GM19328 (cell line): ENCODE results near the gene TAF10.
A peak's percentile ranks its signal among the peaks of the same experiment; 100 is the strongest.

Source experiments
- ATAC-seq: cut with Tn5 transposase; IDR thresholded peaks from one replicate; pipeline ENCODE4 v1.9.1; 2021; ENCODE audit warnings: mild to moderate bottlenecking, moderate library complexity; ENCODE audit not compliant: unreplicated experiment

TAF10 gene

DNA sequence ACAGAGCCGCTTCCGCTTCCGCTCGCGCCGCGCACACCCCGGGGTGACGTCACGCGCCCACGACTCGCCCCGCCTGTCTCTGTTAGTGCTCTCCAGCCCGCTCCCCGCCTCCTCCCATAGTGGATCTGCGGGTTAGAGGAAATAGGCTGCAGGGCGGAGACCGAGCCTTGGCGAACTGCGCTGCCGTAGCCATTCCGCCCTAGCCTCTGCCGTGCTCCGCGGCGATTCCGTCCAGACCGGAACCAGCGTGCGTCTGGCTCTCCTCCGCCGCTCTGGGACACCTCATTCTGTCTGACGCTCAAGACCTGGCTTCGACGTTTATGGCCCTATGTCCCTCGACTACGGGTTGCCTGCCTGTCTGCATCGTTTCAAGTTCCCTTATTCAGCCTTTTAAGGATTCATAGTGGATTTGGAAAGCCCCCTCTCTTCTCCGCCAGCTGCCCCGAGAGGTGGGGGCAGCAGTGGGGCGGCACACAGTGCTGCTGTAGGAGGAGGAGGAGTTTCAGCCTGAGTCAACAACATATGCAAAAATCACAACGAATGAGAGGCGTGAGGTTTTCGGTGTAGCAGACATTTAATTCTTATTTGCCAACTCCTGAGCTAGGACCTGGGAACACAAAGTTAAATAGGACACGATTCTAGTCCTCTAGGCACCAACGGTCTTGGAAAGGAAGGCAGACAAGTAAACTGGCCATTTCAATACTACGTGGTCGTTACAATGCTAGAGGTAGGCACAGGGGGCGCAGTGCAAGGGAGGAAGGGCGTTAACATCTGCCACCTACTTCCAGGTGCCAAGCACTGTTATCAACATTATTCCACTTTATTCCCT, at the start of gene TAF10:
TAF10 (minus strand) TSS at position 4 of the 829 bp plus-strand sequence. CDS start 27 bp downstream, outside the sequence.
- peak; percentile 87 for ATAC-seq

DNA sequence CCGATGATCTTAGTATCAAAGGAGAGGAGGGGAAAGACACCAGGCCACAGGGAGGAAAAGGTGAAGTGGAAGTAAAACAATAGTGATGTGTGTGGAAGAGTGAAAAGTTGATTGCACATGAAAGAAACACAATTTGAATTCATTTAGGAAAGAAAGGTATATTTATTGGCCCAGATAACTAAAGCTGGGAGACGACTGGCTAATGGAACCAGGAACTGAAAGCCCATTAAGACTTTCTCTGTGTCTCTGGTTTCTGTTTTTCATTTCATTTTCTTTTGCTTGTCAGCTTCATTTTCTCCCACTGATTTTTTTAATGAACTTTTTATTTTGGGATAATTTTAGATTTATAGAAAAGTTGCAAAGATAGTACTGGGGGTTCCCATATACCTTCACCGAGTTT, 48.7 kb upstream of the TAF10 start:
- no peak for ATAC-seq

DNA sequence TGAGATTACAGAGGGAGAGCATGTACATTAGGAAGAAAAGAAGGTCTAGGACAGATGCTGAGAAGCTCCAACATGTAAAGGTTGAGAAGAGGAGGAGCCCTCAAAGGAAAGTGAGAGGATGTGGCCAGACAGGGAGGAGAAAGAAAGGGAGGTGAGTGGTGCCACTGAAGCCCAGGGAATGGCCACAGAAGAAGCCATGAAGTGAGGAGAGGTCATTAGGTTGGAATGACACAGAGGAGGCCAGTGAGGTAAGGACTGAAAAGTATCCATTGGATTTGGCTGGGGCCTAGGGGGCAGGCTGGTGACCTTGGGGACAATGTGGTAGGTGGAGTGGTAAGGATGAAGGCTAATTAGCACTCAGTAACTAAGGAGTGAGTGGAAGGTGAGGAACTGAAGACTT, 46.6 kb upstream of the TAF10 start:
- ATAC-seq, result no peak

DNA sequence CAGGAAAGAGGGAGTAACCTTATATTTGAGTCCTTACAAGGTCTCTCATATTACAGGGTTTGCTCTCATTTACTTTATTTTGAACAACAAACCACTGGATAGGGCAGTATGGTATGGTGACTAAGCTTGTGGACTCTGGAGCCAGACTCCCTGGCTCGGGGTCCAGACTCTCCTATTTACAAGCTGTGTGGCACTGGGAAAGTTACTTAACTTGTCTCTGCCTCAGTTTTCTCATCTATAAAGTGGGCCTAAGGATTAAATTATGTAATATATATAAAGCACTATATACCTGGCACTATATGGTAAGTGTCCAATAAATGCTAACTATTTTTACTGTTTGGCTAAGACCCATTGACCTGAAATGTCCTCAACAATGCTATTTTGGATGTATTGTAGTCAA, 45.3 kb upstream of the TAF10 start:
- ATAC-seq, result no peak

DNA sequence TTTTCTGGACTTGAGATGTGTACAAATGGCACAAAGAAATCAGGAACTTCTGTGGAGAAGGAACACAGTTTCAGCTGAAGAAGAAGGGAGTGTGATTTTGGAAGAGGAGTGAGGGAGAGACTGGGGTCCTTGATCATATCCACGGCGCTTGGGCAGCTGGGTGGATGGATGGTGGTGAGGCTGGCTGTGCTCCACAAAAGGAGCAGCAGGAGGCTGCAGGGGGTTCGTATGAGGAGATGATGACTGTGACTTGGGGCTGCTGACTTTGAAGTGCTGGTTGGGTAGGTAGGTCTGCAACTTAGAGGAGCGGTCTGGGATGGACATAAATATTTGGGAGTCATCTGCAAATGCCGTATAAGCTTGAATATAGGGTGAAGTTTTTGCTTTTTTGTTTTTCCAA, 44.9 kb upstream of the TAF10 start:
- no peak for ATAC-seq

DNA sequence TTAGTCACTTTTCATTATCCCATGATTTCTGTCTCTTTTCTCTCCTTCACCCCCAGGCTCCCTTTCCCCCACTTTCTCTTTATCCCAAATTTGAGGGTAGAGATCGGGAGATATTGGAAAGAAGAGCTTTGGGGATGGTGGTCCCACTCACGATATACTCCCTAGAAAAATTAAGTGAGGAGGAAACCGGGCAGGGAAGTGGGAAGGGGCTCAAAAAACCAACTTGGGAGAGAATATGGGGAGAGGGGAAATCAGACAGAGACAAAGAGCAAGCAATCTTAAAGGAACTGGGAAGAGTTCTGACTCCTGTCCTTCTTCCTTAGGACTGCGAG, 44.5 kb upstream of the TAF10 start:
- no peak for ATAC-seq

DNA sequence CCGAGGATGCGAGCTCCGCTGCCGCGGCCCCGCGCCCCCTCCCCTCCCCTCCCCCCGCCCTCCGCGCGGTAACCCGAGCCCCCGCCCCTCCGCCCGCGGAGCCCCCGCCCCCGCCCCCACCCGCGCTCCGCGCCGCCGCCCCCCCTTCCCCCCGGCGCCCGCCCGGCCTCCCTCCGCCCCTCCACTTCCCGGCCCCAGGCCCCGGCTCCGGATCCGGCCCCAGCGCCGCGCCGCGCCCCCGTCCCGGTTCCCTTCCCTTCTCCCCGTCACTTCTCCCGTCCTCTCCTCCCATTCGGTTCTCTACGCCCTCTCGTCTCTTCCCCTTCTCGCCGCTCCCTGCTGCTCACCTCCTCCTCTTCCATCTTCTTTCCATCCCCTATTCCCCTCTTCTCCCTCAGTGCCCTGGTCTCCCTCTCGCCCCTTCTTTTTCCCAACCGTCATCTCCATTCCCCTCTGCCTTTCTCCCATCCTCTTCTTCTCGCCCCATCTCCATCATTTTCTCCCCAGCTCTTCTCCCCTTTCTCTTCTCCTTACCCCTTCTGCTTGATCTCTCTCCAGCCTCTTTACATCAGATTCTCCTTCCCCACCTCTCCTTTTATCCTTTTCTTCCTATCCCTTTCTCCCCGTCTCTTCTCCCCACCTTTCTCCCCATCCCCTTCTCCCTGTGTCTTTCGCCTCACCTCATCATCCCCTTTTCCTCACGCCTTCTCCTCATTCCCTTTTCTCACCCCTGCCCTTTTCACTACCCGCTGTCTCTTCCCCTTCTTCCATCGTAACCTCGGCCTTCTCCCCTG, 44.0 kb upstream of the TAF10 start, which contains the start of gene DCHS1:
DCHS1 (minus strand) TSS at position 20 of the 794 bp plus-strand sequence. CDS start 14,196 bp downstream, outside the sequence.
- no peak for ATAC-seq

DNA sequence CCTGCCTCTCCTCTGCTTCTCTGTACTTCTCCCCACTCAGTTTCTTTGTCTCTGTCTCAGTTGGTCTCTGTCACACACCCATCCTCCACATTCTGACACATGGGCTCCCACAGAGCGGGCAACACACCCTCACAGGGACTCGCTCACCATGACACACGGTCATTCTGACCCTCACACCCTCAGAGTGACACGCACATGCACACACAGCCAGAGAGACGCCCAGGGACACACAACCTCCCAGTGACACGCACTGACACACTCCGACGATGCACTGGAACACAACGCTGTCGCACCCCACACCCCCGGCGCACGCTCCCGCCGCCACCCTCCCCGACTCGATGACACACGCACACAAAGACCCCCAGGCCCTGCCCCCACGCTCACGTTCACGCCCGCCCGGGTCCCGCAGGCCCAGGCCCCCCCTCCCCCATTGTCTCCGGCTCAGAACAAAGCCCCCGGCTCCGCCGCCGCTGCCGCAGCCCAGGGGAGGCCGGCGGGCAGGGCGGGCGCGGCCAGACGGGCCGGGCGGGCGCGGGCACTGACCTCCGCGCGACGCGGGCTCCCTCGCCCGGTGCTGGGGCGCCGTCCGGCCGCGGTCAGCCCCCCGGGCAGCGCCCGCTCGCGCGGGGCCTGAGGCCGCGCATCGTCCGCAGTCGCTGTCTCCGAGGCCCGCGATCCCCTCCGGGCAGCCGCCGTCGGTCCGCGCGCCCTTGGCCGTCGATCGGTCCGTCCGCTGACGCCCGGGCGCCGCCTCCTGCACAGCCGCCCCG, 43.2 kb upstream of the TAF10 start:
- no peak for ATAC-seq

DNA sequence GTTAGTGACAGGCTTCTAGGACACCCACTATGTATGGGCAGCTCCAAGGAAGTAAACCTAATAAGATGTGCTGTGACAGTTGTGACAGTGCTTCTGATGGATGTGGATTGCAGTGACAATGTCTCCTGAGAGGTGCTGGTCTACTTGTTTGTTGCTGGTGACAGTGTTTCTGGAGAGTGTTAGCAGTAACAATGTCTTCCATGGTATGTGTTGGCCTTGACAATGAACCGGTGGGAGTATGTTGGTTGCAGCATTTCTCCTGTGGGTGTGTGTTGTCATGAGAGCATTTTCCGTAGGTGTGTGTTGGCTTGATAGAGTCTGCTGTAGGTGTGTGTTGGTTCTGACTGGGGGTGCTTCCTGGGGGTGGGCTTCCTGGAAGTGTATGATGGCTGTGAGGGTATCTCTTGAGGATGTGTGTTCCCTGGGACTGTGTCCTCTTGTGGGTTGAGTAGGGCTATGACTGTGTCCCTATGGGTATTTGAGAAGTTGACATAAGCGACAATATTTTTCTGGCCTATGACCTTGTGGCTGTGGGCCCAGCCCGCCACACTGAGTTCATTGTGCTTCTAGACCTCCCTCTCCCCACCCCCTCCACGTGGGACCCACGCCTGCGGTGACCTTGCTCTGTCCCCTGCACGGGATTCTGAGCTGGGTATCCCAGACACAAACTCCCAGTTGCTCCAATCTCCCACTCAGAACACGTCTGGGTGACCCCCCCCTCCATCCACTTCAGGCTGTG, 42.4 kb upstream of the TAF10 start:
- ATAC-seq, result no peak

DNA sequence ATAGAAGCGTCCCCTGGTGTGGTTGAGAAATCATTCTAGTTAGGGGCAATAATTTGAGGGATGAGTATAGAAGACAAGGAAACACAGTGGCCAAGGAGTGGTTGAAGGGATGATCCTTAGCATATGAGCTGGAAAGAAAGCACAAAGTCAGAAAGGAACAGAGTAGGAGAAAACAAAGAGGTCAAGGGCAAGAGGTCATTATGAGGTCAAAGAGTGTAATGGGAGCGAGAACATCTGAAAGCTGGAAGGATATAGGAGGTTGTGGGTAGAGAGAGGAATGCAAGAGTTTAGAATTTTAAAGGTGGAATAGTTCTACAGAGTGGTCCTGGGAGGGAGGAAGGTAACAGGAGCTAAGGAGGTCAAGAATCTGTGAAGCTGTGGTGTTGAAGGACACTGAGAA, 41.6 kb upstream of the TAF10 start:
- ATAC-seq, result no peak

DNA sequence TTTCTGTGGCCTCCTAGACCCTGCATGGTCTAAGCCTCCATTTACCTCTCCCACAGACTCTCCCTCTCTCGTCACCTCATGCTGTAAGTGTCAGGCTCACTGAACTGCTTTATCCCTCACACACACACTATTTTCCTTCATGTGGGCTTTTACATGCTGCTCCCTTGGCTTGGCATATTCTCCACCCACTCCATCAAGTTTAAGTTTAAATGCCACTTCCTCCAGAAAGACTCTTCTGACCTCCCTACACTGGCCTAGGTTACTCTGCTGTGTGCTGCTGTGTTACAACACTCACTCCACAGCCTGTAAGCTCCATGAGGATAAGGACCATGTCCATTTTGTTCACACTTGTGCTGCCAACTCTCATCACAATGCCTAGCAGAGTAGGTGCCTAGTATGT, 41.1 kb upstream of the TAF10 start:
- no peak for ATAC-seq

DNA sequence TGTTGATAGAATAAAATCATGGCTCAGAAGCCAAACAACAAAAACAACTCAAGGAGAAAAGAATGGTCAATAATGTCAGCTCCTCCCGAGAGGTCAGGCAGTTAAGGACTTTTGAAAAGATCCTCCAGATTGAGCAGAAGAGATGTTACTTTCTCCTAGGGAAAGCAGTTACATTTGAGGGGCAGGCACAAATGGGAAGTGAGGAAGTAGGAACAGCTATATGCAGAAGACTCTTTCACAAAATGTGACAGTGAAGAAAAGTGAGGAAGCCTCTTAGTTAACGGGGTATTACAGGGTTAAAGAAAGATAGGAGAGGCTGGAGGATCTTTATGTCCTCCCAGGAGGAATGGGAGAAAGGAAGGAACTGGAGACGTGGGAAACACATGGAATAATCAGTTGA, 40.2 kb upstream of the TAF10 start:
- no peak for ATAC-seq

DNA sequence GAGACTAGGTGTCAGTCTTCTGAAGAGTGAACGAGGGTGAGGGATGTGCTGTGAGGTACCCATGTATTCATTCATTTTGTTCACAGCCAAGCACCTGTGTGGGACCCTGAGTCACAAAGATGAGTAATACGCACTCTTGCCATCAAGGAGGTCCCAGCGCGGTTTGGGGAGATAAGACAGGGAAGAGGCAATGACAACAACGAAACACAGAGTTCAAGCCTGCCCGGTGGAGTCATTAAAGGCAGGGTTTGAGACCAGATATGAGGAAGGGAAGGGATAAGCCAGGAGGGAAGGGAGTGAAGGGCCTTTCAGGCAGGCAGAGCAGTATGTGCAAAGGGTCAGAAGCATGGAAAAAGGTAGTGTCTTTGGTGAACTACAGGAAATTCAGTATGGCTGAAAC, 39.0 kb upstream of the TAF10 start:
- no peak for ATAC-seq

DNA sequence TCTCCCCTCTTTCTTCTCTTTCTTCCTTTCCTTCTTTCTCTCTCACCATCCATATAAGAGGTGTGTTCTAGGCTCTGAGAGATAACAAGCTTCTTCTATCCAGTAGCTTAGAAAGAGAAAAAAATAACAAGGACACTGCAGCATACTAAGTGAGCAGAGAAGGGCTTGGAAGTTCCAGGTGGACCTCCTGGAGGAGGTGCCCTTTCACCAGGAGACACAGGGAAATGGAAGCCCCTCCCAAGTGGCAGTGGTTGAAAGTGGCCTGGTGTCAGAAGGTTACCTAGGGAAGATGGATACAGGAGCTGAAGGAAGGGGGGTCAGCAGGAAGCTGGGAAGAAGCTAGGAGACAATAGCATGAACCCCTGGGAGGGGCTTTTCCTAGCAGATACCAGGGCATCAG, 38.1 kb upstream of the TAF10 start:
- ATAC-seq, result no peak

DNA sequence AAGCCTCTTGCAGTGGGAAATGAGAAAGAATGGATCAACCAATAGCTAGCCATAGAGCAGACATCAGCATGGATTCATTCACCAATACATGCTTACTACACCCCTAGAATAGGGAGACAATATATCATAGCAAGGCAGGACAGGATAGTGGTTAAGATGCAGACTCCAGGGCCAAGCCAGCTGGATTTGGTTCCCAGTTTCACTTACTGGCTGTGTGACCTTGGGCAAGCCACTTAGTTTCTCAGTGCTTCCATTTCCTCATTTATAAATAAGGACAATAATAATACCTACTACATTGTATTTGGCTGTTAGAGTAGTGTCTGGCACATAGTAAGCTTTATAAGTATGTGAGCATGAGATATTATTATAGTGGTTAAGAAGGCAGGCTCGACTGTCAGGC, 36.5 kb upstream of the TAF10 start:
- ATAC-seq, result no peak

DNA sequence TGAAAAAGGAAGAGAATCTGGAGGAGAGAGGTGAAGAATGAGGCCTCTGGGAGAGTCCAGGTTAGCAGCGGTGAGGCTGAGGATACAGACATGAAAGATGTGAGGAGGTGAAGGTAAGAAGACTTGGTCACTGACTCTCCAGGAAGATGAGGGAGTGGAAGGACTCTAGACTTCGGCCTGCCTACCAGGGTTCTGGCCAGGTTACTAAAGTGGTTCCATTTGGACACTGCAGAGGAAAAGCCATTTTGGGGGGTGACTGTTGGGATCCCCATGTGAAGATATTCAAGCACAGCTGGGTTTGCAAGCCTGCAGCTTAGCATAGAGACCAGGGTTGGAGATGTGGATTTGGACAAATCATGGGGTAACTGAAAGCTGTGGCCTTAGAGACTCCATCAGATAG, 35.8 kb upstream of the TAF10 start:
- no peak for ATAC-seq

DNA sequence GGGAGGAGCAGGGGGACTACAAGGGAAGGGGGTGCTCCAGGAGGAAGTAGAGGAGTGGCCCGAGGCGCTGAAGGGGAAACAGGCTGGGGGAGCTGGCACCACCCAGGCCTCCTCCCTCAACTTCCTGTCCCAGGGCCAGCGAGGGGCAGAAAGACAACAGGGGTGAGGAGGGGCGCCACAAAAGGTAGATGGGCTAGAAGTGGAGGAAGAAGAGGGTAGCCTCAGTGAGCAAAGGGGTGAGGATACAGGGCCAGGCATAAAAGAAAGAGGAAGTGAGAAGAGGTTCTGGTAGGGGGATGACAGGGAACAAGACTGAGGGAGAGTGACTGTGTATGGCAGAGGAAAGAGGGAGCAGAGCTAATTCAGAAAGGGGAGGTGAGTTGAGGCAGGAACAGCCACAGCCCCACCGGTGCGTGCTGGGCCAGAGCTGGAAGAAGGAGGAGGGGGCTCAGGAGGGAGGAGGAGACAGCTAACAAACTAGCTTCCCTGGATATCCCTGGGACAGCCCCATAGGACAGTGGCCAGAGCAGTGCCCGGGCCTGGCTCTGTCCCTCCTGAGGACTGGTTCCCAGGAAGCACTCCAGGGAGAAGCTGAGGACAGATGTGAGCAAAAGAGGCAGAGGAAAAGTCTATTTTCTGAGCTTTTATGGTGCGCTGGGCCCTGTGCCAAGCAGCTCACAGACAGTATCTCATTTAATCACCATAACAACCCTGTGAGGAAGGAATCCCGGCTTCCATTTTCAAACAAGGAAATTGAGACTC, 35.1 kb upstream of the TAF10 start:
- ATAC-seq, result peak; percentile 80

DNA sequence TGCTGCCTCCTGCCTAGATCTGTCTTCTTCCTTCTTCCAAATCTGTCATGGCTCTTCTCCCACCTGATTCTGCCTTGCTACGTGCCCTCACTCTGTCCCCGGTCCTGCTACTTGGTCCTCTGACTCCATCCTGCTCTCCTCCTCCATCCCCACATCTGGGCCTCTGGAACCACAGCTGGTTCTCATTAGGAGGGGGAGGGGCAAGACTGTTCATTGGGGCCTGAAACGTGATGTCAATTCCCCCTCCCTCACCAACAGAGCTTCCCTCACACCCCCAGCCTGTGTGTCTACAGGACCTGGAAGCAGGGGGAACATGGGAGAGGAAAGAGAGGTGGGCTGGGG, 34.5 kb upstream of the TAF10 start:
- no peak for ATAC-seq

DNA sequence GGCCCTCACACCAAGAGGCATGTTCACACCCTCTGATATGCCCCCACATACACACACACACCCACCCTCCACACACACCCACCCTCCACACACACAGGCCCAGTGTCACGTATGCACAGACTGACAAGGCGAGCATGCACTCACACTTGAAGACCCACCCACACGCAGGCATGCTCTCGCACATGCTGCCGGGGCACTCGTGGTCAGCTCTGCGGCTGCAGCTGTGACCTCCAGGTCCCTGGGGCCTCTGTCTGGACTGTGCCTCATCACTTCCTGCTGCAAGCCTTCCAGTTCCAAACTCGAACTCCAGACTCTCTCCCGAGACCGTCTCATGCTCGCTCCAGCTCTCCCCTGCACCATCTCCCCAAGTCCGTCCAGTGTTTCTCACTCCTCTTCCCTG, 34.1 kb upstream of the TAF10 start:
- ATAC-seq, result no peak

DNA sequence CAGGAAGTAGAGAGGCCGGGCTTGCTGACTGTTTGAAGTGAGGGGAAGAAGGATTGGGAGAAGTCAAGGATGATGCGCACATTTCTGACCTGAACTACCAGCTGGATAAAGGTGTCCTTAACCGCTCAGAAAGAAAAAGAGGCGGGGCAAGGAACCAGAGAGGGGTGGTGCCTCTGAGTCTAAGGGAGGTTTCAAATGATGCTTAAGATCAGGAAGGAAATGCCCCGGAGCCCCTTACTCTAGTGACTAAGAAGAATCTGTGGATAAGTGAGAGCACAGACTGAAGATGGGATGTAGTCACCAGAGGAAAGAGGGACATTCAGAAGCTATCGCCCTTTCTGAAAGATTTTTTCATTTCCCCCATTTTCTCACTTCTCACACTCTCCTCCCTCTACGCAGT, 30.9 kb upstream of the TAF10 start:
- no peak for ATAC-seq
